Mammary epithelial cell (primary cell): ENCODE data around the gene GRIFIN.

Experiments used
- CTCF ChIP-seq, 2 donors: IDR thresholded peaks in 1 of 2; conservative IDR thresholded peaks in 1 of 2; 2 replicates each; pipeline ENCODE4 v1.5.1; 2011 to 2012; ENCODE audit warnings: inconsistent platforms in 2 of 2, low read length in 2 of 2, mild to moderate bottlenecking in 2 of 2, control low read depth in 1 of 2, low read depth in 1 of 2; ENCODE audit not compliant: insufficient read depth in 1 of 2; ENCODE audit errors: extremely low read depth in 1 of 2
- EZH2 ChIP-seq: IDR thresholded peaks from 2 replicates; pipeline ENCODE4 v1.6.1; 2012; ENCODE audit warnings: low read length, inconsistent platforms, borderline replicate concordance

DNA sequence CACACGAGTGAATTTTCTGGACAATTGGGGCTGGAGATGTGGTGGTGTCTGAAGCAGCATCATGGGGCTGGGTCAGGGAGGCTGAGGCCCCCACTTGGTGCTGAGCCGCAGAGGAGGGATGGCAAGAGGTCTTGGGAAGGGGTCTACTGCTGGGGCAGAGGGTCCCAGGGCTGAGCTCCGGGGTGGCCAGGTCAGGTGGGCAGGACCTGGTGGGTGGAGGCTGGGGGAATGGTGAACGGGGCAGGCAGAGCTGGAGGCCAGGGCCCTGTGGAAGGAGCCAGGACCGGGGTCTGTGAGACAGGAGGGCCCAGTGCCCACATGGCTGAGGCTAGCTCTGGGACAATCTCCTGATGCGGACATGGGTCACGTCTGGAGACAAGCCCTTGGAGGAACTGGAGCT lies 23.0 kb upstream of the GRIFIN start:
- TF ChIP-seq CTCF (conservative IDR thresholded peaks at IDR 0.05 in 1 of 2, IDR thresholded peaks at IDR 0.05 in 1 of 2; ENCODE audit: extremely low read depth in 1 of 2, insufficient read depth in 1 of 2, low read depth in 1 of 2, low read length in 2 of 2): no peak
- TF ChIP-seq EZH2: no peak
